Measurements from ENCODE around the gene TPGS1.

TPGS1 gene

GRCh38 chr19:542173-542866 lies 35.0 kb downstream of the TPGS1 start:
- peak; percentile 33 for DNase-seq

DNA sequence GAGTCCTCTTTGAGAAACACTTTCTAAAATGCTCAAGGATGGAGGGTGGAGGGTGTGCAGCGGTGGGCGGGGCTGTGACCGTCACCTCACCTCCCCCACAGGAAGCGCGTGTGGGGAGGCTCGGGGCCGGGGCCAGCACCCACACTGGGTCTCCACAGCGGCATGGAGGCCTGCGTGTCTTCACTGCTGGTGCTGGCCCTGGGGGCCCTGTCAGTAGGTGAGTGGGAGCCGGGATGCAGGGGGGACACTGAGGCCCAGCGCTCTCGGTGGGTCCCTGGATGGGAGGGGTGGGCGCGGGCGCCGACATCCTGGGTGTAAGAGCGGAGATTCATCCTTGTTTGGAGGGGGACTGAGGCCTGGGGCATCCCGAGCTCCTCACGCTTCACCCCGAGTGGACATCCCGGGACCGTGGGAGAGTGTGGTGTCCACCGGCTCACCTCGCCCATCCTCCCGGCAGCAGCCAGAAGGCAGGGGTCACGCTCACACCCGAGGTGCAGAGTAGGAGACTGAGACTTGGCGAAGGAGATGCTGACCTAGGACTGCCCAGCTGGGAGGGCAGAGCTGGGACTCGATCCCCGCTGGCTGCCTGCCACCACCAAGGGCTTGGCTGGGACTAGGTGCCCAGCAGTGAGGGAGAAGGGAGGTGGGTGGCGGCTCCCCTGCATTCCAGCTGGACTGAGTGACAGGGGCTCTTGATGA lies 36.8 kb downstream of the TPGS1 start, which contains the start of gene GZMM:
Gene GZMM (plus strand): TSS at position 144 of the 699 bp plus-strand sequence. CDS start 19 bp downstream, at position 163.
- DNase-seq: peak; percentile 34

GRCh38 chr19:547117-547516 lies 39.8 kb downstream of the TPGS1 start:
- DNase-seq: peak; percentile 12

DNA sequence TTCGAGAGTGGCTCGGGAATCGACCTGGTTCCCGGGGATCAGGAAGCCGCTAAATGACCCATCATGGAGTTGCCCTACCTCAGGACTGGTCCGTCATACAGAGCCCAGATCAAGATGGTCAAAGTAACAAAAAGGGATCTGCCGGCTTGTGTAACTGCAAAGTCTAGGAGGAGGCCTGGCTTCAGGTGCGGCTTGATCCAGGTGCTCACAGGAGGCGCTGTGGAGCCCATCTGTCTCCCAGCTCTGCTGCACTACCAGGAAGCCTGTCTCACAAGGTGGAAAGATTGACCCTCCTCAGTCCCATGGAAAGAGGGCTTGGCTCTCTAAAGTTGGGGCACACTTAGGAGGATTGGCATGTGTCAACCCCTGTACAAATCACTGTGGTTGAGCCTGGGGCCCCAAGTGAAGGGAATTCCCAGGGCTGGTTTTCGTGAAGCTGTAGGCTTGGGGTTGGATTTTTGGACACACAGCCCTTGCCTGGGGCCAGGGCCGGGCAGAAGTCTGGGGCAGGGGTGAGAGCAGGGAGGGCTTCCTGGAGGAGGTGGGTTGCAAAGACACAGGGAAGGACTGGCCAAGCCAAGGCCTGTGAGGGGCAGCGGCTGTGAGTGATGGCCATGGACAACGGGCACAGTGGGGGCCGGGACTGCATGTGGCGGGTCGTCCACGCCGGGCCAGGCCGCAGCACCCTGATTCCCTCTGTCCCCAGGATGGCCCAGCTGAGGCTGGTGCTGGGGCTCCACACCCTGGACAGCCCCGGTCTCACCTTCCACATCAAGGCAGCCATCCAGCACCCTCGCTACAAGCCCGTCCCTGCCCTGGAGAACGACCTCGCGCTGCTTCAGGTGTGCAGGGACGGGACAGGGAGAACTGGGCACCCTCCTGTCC lies 40.8 kb downstream of the TPGS1 start:
- DNase-seq: peak; percentile 17

GRCh38 chr19:548886-549830 lies 41.9 kb downstream of the TPGS1 start:
- DNase-seq: peak; percentile 25

DNA sequence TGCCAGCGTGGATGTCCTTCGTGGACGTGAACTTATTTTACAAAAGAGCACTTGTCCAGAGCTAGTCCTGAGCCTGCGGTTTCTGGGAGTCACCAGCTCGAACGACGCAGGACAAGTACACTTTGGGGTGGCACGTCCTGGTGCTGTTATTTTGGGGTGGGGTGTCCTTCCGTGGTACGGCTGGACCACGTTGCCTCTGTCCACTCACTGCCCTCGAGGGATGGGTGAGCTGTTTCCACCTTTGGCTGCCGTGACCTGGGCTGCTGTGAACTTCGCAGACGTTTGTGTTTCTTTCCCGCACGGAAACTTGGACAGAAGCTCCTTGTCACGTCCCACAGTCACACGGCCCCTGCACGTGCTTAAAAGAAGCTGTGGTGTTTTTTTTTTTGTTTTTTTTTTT lies 47.5 kb downstream of the TPGS1 start:
- no peak for DNase-seq

DNA sequence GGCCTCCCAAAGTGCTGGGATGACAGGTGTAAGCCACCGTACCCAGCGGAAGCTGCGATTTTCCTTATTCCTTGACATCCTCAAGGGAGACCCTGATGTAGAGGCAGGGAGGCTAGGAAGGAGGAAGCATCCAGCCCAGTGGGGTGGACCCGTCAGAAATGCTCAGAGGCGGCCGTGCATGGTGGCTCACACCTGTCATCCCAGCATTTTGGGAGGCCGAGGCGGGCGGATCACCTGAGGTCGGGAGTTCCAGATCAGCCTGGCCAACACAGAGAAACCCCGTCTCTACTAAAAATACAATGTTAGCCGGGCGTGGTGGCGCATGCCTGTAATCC lies 48.1 kb downstream of the TPGS1 start:
- no peak for DNase-seq

- no peak for DNase-seq
These were observed 49.5 kb downstream of the TPGS1 start for GRCh38 chr19:556611-557382.

GRCh38 chr19:558770-559439 lies 51.6 kb downstream of the TPGS1 start:
- no peak for DNase-seq

DNA sequence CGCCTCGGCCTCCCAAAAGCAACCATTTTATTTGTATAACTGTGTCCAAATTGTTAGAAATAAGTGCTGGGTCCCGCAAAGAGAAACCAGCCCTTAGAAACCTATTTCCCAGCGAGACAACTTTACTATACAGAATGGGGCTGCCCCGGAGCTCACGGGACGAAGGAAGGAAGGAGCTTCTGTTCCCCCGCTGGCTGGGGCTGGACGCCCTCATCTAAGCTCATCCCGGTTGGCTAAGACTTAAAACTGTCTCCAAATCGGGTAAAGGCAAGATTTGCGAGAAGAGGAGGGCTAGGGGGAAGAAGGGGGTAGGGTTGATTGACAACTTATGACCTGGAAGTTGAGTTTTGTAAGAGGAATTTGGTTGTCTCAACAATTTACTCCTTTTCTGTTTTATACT lies 52.8 kb downstream of the TPGS1 start:
- DNase-seq: no peak

- DNase-seq: no peak
These were observed 59.1 kb downstream of the TPGS1 start for GRCh38 chr19:566403-566802.

DNA sequence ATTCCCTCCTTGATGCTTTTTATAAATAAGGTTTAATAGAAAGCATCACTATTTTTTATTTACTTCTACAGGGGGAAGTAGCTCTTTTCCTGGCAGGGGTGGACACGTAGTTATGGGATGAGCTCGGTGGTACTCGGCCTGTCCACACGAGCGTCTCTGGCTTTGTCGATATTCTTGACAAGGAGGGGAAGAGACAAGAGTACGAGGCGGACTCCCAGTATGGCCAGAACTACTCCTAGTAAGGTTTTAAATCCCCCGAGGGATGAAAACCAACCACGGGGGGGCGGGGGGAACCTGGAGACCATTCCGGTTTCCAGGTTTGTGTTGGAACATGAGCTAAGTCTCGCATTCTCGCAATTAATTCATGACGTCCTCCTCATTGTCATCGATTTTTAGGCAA lies 59.5 kb downstream of the TPGS1 start:
- no peak for DNase-seq

DNA sequence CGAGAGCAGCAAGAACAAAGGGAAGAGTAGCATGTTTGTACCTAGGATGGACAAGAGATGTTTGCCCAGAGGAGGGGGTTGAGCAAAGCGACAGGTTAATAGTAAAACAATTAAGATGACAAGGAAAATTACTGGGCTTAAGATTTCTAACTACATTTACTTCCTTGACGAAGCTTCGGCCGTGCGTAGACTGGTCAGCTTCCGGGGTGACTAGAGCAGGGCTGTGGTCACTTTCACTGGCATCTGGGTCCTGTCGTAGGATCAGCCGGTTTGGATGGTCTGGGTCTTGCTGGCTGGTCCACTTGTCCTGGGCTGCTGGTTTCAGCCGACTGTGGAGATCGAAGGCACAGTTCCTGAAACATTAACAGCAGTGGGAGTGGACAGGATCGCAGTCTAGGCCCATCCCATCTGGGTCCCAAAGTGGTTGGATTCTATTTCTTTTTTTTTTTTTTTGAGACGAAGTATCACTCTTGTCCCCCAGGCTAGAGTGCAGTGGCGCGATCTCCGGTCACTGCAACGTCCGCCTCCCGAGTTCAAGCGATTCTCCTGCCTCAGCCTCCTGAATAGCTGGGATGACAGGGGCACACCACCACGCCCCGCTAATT lies 60.1 kb downstream of the TPGS1 start:
- DNase-seq: no peak
